RWPE1 (cell line): ENCODE results near the gene PSPN.

Experiments
- CTCF ChIA-PET: fragments of 350-600 bp; sonication (Branson Sonifier 250); formaldehyde crosslinking; extraction: SDS; loops from one replicate; lab custom pipeline; 2021; lab: Yijun Ruan, JAX
- POLR2A ChIA-PET: fragments of 400-600 bp; formaldehyde crosslinking; extraction: SDS; loops from one replicate; lab custom pipeline; 2020; ENCODE audit warnings: antibody characterized with exemption; ENCODE audit not compliant: low non-redundant PET; lab: Yijun Ruan, JAX
- DNase-seq: peaks from one replicate; pipeline ENCODE4 v3.0.0; 2012; ENCODE audit warnings: low spot score
- H3K27ac ChIP-seq: fragments of 450-650 bp; 2 replicates; pipeline ENCODE4 v1.5.1; 2017
- CTCF ChIP-seq: fragments of 450-650 bp; conservative IDR thresholded peaks from 2 replicates; pipeline ENCODE4 v1.5.1; 2017; ENCODE audit warnings: low read depth, mild to moderate bottlenecking

Gene PSPN

GRCh38 chr19:6334490-6335285 lies 41.0 kb downstream of the PSPN start:
- CTCF ChIA-PET, result interaction anchor here (0.6 to 0.8 kb wide), 2 partner anchors 78 to 205 kb away, joined by 4 to 8 read pairs; no protein-coding TSS in a partner anchor
- no peak for TF ChIP-seq CTCF
- DNase-seq, result no peak
- no peak overlapping the region for H3K27ac ChIP-seq
- POLR2A ChIA-PET, result no interaction called here

- POLR2A ChIA-PET, result no interaction called here
- CTCF ChIA-PET, result interaction anchor here (0.7 kb wide), 1 partner anchor 346 kb away, joined by 3 read pairs; no protein-coding TSS in a partner anchor
- DNase-seq, result no peak
Measured at GRCh38 chr19:6333439-6333838, 42.3 kb downstream of the PSPN start, which contains the start of gene ACER1. ACER1 (minus strand) TSS chr19:6333612; CDS start chr19:6333551, 61 bp downstream.

GRCh38 chr19:6326815-6327214 lies 48.9 kb downstream of the PSPN start:
- ChIA-PET POLR2A (no interaction called here), CTCF (interaction anchor here (0.6 kb wide), 1 partner anchor 68 kb away, joined by 3 read pairs; no protein-coding TSS in a partner anchor)
- no peak for DNase-seq
- H3K27ac ChIP-seq, result no peak overlapping the region
- no peak for TF ChIP-seq CTCF

More at GRCh38 chr19:6333439-6333838, 42.3 kb downstream of the PSPN start, which contains the start of gene ACER1:
- no peak within 1 kb of the TSS for H3K27ac ChIP-seq
- no peak for TF ChIP-seq CTCF

GRCh38 chr19:6325614-6326013 lies 50.1 kb downstream of the PSPN start:
- CTCF ChIA-PET, result no interaction called here
- POLR2A ChIA-PET, result no interaction called here
- TF ChIP-seq CTCF, result no peak
- DNase-seq, result no peak
- H3K27ac ChIP-seq, result no peak overlapping the region
